GM21367 (cell line): ENCODE results near the gene COMMD1.
"Not testable (repeated sequence)": the region's sequence is repeated elsewhere in the genome, so short reads cannot be mapped to it uniquely, and the experiment has no call there.

Experiments
- ATAC-seq: cut with Tn5 transposase; IDR thresholded peaks from one replicate; pipeline ENCODE4 v1.9.1; 2021; ENCODE audit not compliant: unreplicated experiment

COMMD1 gene

GRCh38 chr2:62133320-62133823, 227.9 kb downstream of the COMMD1 start:
- ATAC-seq: no peak

- no peak for ATAC-seq
Observed at GRCh38 chr2:62136956-62137830, 231.7 kb downstream of the COMMD1 start.

- peak; percentile 42 for ATAC-seq
Observed at GRCh38 chr2:62140426-62141141, 235.1 kb downstream of the COMMD1 start.

- no peak for ATAC-seq
Observed at GRCh38 chr2:62141142-62141740, 235.8 kb downstream of the COMMD1 start.

GRCh38 chr2:62142054-62142453, 236.6 kb downstream of the COMMD1 start:
- no peak for ATAC-seq

GRCh38 chr2:62143696-62144095, 238.2 kb downstream of the COMMD1 start:
- no peak for ATAC-seq

- no peak for ATAC-seq
Observed at GRCh38 chr2:62144689-62145477, 239.4 kb downstream of the COMMD1 start.

GRCh38 chr2:62145478-62146100, 240.1 kb downstream of the COMMD1 start:
- ATAC-seq: peak; percentile 32

- not testable (repeated sequence) for ATAC-seq
Observed at GRCh38 chr2:62146790-62147189, 241.3 kb downstream of the COMMD1 start.

- ATAC-seq: no peak
Observed at GRCh38 chr2:62147610-62148301, 242.3 kb downstream of the COMMD1 start.

- ATAC-seq: no peak
Observed at GRCh38 chr2:62149708-62150107, 244.2 kb downstream of the COMMD1 start.

GRCh38 chr2:62150597-62151305, 245.3 kb downstream of the COMMD1 start:
- no peak for ATAC-seq

- no peak for ATAC-seq
Observed at GRCh38 chr2:62151306-62151638, 245.8 kb downstream of the COMMD1 start.

- ATAC-seq: no peak
Observed at GRCh38 chr2:62152000-62152399, 246.5 kb downstream of the COMMD1 start.

GRCh38 chr2:62156861-62157496, 251.5 kb downstream of the COMMD1 start:
- no peak for ATAC-seq

- no peak for ATAC-seq
Observed at GRCh38 chr2:62158444-62159121, 253.1 kb downstream of the COMMD1 start.

GRCh38 chr2:62160691-62161090, 255.2 kb downstream of the COMMD1 start:
- not testable (repeated sequence) for ATAC-seq
